Measurements from ENCODE around the gene TTC27.
"Not testable (repeated sequence)": the region's sequence is repeated elsewhere in the genome, so short reads cannot be mapped to it uniquely, and the experiment has no call there.

The TTC27 gene

DNA sequence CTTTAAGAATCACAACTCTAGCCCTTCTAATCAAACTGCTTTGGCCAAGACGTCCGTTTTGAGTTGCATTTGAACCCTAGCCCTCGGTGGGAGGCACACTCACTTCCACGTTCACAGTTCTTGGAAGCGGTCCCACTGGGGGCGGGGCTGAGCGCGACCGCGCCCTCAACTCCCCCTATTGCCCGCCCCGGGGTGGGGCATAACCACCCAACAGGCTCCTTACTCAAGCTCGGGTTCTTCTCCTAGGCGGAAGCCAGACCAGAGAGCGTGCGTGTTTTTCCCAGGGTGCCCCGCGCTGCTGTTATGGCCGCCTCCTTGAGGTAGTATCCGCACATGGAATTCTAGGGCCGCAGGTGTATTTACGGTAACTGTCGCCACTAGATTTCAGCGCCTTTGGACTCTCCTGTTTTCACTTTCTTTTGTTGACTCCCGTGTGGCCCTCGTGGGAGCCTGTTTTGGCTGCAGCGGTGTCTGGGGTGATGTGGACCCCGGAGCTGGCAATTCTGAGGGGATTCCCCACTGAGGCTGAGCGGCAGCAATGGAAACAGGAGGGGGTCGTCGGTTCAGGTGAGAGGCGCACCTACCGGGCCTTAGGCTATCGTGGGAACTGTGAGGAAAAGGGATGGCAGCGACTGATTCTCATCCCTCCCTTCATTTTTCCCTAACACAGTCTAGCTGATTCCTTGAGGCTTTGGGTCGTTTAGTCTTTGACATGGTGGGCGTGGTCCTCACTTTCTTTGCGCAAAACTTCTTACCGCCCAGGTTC lies at the start of gene TTC27:
TTC27 (plus strand) TSS at position 237 of the 766 bp plus-strand sequence; CDS start at position 480, 243 bp downstream.
- peak; percentile 98 for DNase-seq

DNA sequence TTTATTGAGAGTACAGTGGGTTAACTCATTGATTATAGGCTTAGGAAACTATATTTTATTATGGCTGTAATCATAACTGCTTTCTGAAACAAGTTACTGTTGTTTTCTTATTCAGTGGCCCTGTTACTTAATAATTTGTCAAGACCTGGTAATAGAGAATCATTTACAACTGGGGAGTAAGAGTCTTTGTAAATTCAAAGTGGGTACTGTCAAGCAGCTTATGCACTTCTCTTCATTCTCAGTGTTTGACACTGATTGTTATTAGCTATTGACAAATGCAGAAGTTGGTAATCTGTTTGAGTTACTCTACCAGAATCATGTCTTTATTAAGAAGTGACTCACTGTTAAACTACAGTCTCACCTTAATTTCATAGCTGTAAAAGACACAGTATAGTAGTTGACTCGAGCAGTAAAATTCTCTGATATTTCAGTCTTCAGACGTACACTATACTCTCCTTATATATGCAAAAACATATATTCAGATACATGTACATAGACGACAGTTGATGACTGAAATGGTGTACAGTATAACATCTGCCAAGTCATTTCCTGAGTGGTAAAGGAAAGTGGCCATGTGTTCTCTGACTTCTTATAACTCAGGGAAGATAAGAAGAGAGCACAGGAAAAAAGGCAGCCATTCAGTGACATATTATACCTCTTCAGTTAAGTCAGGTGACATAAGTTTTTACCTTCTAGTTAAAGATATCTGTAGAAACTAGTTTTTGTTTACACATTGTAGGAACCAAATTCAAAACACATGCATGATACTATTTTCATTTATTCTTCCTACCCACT lies 36.0 kb upstream of the TTC27 start:
- DNase-seq, result no peak

DNA sequence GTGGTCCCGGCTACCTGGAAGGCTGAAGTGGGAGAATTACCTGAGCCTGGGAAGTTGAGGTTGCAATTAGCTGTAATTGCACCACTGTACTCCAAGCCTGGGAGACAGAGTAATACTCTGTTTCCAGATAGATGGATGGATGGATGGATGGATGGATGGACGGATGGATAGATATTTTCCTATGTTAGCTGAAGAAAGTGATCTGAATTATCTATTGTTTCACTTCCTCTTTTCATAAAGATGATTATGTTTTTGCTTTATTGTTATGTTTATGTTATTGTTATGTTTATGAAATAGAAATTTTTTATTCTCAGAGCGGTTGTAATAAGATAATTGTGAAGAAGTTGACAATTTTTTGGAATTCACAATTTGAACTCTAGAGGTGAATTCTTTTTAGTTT lies 33.3 kb upstream of the TTC27 start:
- no peak for DNase-seq

DNA sequence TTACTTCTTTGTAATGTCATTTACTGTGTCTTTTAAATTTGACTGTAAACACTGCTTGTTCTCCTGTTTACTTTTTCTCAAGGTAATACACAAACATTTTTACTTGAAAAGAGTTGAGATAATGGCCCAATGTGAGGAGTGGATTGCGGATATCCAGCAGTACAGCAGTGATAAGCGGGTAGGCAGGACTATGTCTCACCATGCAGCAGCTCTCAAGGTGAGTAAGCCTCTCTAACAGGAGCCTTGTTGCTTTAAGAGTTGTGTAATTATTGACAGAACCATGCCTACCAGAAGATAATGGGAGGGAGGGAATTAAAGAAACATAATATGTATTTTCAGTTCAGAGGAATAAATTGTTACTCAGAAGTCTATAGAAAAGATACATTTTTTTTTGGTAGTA lies 16.5 kb upstream of the TTC27 start:
- no peak for DNase-seq

DNA sequence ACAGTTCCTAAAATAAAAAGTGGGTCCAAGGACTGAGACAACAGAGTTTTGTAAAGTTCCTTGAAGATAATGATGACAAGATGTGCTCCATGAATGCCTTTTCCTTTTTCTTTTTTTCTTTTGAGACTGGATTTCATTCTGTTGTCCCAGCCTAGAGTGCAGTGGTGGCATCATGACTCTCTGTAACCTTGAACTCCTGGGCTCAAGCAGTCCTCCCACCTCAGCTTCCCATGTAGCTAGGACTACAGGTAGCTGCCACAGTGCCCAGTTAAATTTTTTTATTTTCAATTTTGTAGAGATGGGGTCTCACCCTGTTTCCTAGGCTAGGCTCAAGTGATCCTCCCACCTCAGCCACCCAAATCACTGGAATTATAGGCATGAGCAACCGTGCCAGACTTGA lies 16.1 kb upstream of the TTC27 start:
- DNase-seq, result no peak

GRCh38 chr2:32614084-32614483 lies 13.8 kb upstream of the TTC27 start:
- no peak for DNase-seq

DNA sequence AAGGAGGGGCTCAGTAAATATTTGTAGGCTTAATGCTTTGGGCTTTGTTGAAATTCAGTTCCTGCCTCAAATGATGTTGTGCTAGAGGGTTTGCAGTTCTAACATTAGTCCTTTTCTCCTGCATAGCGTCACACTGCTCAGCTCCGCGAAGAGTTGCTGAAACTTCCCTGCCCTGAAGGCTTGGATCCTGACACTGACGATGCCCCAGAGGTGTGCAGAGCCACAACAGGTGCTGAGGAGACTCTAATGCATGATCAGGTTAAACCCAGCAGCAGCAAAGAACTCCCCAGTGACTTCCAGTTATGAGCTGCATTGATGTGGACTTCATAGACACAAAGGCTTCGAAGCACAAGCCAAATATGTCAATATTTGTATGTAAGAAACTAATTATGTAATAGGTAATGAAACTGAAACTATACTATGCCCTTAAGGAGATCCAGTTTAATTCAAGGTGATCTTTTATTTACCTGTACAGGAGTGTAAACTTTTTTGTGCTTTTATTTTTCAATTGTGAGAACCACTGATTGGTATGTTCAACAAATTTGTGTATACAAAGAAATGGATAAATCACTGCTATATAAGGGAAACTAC lies 10.2 kb upstream of the TTC27 start:
- DNase-seq, result no peak

- DNase-seq, result no peak
Observed at GRCh38 chr2:32622570-32623310, 5.1 kb upstream of the TTC27 start.

GRCh38 chr2:32623311-32623706 lies 4.5 kb upstream of the TTC27 start:
- DNase-seq, result no peak

GRCh38 chr2:32624812-32625211 lies 3.0 kb upstream of the TTC27 start:
- DNase-seq, result no peak

DNA sequence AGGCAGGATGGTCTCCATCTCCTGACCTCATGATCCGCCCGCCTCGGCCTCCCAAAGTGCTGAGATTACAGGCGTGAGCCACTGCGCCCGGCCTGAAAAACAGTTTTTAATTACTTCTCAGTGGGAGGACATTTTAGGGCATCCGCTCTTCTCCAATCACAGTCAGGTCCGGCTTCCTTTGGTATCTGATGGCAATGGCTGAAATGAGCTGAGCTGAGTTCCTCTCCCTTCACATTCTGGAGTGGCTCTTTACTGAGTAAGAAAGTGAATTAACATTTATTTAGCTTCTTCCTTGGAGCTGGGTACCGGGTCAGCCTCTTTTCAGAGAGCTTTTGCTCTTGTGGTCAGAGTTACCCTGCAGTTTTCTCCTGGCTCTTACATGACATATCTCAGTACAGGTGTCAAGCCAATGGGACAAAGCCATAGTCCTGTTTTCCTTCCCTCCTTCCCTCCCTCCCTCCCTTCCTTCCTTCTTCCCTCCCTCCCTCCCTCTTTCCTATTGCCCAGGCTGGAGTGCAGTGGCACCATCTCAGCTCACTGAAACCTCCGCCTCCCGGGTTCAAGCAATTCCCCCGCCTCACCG lies 1.1 kb upstream of the TTC27 start:
- DNase-seq, result no peak

GRCh38 chr2:32627441-32627813 lies 423 bp upstream of the TTC27 start:
- peak; percentile 42 for DNase-seq

DNA sequence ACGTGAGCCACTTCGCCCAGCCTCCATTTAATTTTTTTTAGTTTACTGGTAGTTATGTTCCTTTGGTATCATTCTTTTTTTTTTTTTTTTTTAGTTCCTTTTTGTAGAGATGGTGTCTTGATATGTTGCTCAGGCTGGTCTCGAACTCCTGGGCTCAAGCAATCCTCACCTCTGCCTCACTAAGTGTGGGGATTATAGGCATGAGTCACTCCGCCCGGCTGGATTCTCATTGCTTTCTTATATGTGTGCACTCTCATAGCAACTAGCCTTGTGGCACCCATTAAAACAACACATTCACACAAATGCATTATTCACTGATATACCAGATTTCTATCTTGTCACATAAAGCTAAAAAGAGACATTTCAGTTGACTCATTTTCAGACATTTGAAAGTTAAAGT lies 4.2 kb downstream of the TTC27 start:
- no peak for DNase-seq

DNA sequence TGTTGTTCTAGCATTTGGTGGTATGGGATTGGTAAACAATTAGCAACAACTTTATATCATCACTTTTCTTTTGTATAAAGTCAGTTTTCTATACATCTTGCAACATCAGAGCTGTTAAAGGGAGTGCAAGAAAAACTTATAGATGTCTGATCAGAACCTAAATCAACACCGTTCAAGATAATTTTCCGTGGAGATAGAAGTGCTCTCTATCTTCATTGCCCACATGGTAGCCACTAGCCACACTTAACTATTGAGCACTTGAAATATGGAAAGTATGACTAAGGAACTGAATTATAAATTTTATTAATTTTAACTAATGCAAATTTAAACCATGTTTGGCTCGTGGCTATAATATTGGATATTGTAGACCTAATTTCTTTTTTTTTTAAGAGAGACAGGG lies 5.2 kb downstream of the TTC27 start:
- DNase-seq, result no peak

- not testable (repeated sequence) for DNase-seq
Observed at GRCh38 chr2:32638548-32638947, 10.7 kb downstream of the TTC27 start.

- no peak for DNase-seq
Observed at GRCh38 chr2:32641180-32641579, 13.3 kb downstream of the TTC27 start.

- DNase-seq, result no peak
Observed at GRCh38 chr2:32647180-32647651, 19.4 kb downstream of the TTC27 start.

DNA sequence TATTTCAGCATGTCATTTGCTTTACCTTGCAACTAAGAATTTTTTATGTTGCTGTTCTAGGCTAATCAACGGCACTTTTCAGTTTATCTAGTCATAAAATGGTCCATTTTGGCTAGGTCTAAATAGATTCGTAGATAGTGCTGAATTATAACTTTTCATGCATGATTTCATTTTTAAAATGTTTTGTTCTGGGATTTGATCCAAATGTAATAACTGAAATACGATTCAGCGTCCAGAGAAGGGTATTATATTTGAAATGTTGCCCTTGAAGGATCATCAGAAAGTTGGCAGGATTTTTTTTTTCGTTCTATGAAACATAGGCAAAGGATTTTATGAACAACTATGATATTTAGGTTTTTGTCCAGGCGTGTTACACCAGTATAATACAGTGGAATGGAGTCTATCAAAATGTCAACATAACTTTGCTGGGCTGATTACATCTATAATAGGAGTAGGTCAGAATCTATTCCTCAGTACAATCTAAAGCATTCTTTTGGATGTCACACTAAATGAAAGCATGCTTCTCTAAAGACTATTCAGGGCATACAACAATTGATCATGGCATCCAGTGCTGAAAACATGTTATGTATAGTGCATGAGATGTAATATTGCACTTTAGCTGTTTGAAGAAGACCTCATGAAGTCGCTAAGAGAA lies 24.8 kb downstream of the TTC27 start:
- DNase-seq, result no peak

GRCh38 chr2:32656069-32656468 lies 28.2 kb downstream of the TTC27 start:
- DNase-seq, result no peak

DNA sequence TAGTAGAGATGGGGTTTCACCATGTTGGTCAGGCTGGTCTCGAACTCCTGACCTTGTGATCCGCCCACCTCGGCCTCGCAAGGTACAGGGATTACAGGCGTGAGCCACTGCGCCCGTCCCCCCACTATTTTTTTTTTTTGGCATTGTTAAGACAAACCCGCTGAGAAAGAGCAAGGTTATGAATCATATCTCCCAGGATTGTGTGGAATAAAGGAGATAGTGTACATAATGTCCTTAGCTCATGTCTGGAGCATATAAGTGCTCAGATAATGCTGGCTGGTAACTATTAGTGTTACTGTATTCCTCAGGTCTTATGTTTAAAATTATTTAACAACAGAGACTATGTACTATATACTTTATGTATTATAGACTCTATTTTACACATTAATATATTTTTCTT lies 36.0 kb downstream of the TTC27 start:
- DNase-seq, result no peak

DNA sequence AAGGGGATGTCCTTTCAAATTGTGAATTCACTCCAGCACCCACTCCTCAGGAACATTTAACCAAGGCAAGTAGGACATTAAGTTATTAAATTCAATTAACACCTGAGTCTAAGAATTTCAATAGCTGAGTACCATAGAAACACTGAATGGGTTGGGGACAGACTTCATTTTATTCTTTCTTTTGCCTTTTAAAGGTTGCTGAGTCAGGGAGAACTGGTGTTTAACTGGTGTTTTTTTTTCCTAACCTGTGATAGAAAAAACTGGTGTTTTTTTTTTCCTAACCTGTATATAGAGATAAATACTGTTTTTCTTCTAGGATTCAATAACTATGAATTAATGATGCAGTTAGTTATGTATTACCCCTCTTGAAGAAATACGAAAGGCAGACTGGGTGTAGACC lies 38.9 kb downstream of the TTC27 start:
- DNase-seq, result no peak

GRCh38 chr2:32668254-32668653 lies 40.4 kb downstream of the TTC27 start:
- DNase-seq, result no peak
